SU-DHL-6 (cell line): ENCODE results near the gene GRAMD4.

Experiments
- H2AFZ ChIP-seq: fragments of 200-600 bp; sonication (generic); 2 replicates; pipeline ENCODE4 v1.6.1; 2014; ENCODE audit warnings: low read depth, mild to moderate bottlenecking, moderate library complexity, mixed read lengths, antibody characterized with exemption, low read length; ENCODE audit not compliant: severe bottlenecking
- H3F3A ChIP-seq: fragments of 200-600 bp; shearing (Covaris generic); 2 replicates; pipeline ENCODE4 v1.6.0; 2016; ENCODE audit warnings: antibody characterized with exemption, mild to moderate bottlenecking; ENCODE audit not compliant: insufficient read depth
- H3K27ac ChIP-seq: fragments of 200-600 bp; sonication (generic); 2 replicates; pipeline ENCODE4 v1.5.1; 2016; ENCODE audit warnings: low read depth, mild to moderate bottlenecking, low read length, moderate library complexity, mixed read lengths
- H3K27me3 ChIP-seq: fragments of 200-600 bp; sonication (generic), shearing (Covaris generic); 2 replicates; pipeline ENCODE4 v1.6.0; 2014; ENCODE audit warnings: mild to moderate bottlenecking, low read length
- H3K36me3 ChIP-seq: fragments of 200-600 bp; sonication (generic); 2 replicates; pipeline ENCODE4 v1.6.1; 2014; ENCODE audit warnings: mild to moderate bottlenecking, low read length, mixed read lengths
- H3K4me2 ChIP-seq: fragments of 300-600, 200-600 bp; shearing (Covaris generic), sonication (generic); 2 replicates; pipeline ENCODE4 v1.6.0; 2014; ENCODE audit warnings: low read length, low read depth, mild to moderate bottlenecking; ENCODE audit not compliant: poor library complexity, severe bottlenecking
- H3K4me3 ChIP-seq: fragments of 200-600 bp; sonication (generic); 2 replicates; pipeline ENCODE4 v1.5.1; 2014; ENCODE audit warnings: antibody characterized with exemption, low read length, mild to moderate bottlenecking, mixed read lengths; ENCODE audit not compliant: insufficient read depth, poor library complexity, severe bottlenecking
- H3K79me2 ChIP-seq: fragments of 200-600 bp; sonication (generic); 2 replicates; pipeline ENCODE4 v1.6.1; 2014; ENCODE audit warnings: mild to moderate bottlenecking, low read length, moderate library complexity; ENCODE audit not compliant: insufficient read depth
- H3K9ac ChIP-seq: fragments of 200-600 bp; sonication (generic); 2 replicates; pipeline ENCODE4 v1.7.0; 2014; ENCODE audit warnings: mild to moderate bottlenecking, low read length
- H3K9me2 ChIP-seq: fragments of 200-600 bp; sonication (generic); replicated peaks from 2 replicates; pipeline ENCODE4 v1.6.1; 2014; ENCODE audit warnings: low read length; ENCODE audit not compliant: insufficient read depth
- H3K9me3 ChIP-seq: fragments of 200-600 bp; sonication (generic); 2 replicates; pipeline ENCODE4 v1.6.1; 2014; ENCODE audit warnings: low read length, mixed read lengths; ENCODE audit not compliant: insufficient read depth
- H4K20me1 ChIP-seq: fragments of 200-600 bp; sonication (generic); 2 replicates; pipeline ENCODE4 v1.6.1; 2014; ENCODE audit warnings: low read depth, mild to moderate bottlenecking, antibody characterized with exemption, low read length, moderate library complexity, mixed read lengths
- EZH2phosphoT487 ChIP-seq: fragments of 200-600 bp; sonication (generic), shearing (Covaris generic); conservative IDR thresholded peaks from 2 replicates; pipeline ENCODE4 v1.6.1; 2018; ENCODE audit warnings: mild to moderate bottlenecking, antibody characterized with exemption, low read length, moderate library complexity, mixed read lengths
- TF ChIP-seq, protein P1 (sequence below): fragments of 200-600 bp; sonication (generic); IDR thresholded peaks from one replicate; pipeline ENCODE4 v1.5.1; 2017; ENCODE audit warnings: antibody characterized with exemption, mild to moderate bottlenecking, low read length, moderate library complexity; ENCODE audit not compliant: insufficient read depth, poor library complexity, severe bottlenecking

GRAMD4 gene

DNA sequence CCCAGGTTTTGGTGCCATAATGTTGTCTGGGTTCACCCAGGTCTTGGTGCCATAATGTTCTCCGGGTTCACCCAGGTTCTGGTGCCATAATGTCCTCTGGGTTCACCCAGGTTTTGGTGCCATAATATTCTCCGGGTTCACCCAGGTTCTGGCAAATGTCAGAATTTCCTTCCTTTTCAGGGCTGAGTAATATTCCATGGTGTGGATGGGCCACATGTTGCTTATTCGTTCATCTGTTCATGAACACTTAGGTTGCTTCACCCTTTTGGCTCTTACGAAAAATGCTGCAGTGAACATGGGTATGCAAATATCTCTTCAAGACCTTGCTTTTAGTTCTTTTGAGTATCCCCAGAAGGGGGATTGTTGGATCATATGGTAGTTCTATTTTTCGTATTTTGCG lies 15.1 kb upstream of the GRAMD4 start:
- Histone ChIP-seq H3K27me3 (no peaks in the 10 kb centered on the region), H3K9ac (no peak overlapping the region), H3K79me2 (no peaks in the 10 kb centered on the region), H3K27ac (no peak overlapping the region), H3K4me3 (no peak overlapping the region), H3K9me3 (no peaks in the 10 kb centered on the region), H3K36me3 (no peaks in the 10 kb centered on the region), H3K9me2 (no peaks in the 10 kb centered on the region), H4K20me1 (no peaks in the 10 kb centered on the region), H3K4me2 (no peak overlapping the region), H2AFZ (no peak overlapping the region), H3F3A (no peaks in the 10 kb centered on the region)
- TF ChIP-seq EZH2phosphoT487: no peak
- TF ChIP-seq, protein P1, sequence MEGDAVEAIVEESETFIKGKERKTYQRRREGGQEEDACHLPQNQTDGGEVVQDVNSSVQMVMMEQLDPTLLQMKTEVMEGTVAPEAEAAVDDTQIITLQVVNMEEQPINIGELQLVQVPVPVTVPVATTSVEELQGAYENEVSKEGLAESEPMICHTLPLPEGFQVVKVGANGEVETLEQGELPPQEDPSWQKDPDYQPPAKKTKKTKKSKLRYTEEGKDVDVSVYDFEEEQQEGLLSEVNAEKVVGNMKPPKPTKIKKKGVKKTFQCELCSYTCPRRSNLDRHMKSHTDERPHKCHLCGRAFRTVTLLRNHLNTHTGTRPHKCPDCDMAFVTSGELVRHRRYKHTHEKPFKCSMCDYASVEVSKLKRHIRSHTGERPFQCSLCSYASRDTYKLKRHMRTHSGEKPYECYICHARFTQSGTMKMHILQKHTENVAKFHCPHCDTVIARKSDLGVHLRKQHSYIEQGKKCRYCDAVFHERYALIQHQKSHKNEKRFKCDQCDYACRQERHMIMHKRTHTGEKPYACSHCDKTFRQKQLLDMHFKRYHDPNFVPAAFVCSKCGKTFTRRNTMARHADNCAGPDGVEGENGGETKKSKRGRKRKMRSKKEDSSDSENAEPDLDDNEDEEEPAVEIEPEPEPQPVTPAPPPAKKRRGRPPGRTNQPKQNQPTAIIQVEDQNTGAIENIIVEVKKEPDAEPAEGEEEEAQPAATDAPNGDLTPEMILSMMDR: no peak

DNA sequence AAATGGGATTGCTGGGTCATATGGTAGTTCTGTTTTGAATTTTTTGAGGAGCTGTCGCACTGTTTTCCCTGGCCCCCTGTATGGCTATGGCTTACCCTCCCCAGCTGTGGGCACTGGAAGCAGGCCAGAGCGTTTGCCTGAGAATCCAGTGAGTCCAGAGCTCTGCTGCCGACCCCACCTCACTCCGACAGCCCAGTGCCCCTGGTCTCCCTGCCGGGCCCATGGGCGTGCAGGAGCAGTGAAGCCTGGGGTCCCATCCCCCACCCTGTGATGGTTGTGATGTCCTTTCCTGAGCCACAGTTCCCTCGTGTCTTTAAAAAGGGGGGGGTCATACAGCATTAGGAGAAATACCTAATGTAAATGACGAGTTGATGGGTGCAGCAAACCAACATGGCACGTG lies 13.3 kb upstream of the GRAMD4 start:
- no peaks in the 10 kb centered on the region for H3F3A ChIP-seq
- no peaks in the 10 kb centered on the region for H4K20me1 ChIP-seq
- no peak overlapping the region for H3K9ac ChIP-seq
- no peaks in the 10 kb centered on the region for H3K9me3 ChIP-seq
- H3K4me2 ChIP-seq: no peak overlapping the region
- TF ChIP-seq, protein P1: no peak
- no peak for TF ChIP-seq EZH2phosphoT487
- no peak overlapping the region for H3K4me3 ChIP-seq
- no peak overlapping the region for H2AFZ ChIP-seq
- no peaks in the 10 kb centered on the region for H3K79me2 ChIP-seq
- no peaks in the 10 kb centered on the region for H3K27me3 ChIP-seq
- no peaks in the 10 kb centered on the region for H3K9me2 ChIP-seq
- no peak overlapping the region for H3K27ac ChIP-seq
- H3K36me3 ChIP-seq: no peaks in the 10 kb centered on the region

DNA sequence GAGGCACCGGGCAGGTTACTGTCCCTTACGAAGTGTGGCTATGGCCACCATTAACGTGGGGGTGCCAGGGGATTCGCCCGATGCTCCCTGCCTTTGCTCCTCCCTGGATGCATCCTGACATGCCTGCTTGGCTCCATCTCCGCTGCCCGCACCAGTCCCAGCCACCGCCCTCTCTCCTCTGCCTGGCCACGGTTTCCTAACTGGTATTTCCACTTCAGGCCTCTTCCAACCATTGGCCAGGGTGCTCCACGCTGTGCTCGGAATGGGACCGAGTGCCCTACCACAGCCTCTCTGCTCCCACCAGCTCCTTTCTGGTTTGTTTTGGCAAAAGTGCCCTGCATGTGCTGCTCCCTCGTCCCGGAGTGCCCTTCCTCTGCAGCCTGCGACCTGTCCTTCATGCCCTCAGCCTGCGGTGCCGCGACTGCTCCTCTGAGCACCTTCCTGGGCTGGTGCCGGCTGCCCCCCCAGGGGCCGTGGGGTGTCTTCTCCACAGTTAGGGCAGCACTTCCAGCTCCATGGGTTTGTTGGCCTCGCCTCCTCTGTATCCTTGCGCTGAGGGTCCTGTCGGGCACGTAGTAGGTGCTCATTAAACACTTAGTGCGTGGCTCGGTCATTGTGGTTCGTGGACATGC lies 12.6 kb upstream of the GRAMD4 start:
- Histone ChIP-seq H3K36me3 (no peaks in the 10 kb centered on the region), H3K79me2 (no peaks in the 10 kb centered on the region), H3K9ac (no peak overlapping the region), H4K20me1 (no peaks in the 10 kb centered on the region), H3F3A (no peaks in the 10 kb centered on the region), H3K27ac (no peak overlapping the region), H3K27me3 (no peaks in the 10 kb centered on the region), H3K4me3 (no peak overlapping the region), H2AFZ (no peak overlapping the region), H3K9me3 (no peaks in the 10 kb centered on the region), H3K4me2 (no peak overlapping the region), H3K9me2 (no peaks in the 10 kb centered on the region)
- TF ChIP-seq, protein P1: no peak
- no peak for TF ChIP-seq EZH2phosphoT487
